Astrocyte of the spinal cord (primary cell): ENCODE data around the gene HYCC1.

Experiments used
- DNase-seq: peaks from one replicate; pipeline ENCODE4 v3.0.0; 2011; ENCODE audit warnings: low read depth, low spot score
- H3K4me3 ChIP-seq: 2 replicates; pipeline ENCODE4 v1.5.1; 2011; ENCODE audit warnings: low read depth, mild to moderate bottlenecking, low read length, moderate library complexity
- in situ Hi-C: cut with HindIII; loops from 2 replicates; pipeline ENCODE4 v1.10.0; 2017; ENCODE audit warnings: low sequenced_read_pairs
- TF ChIP-seq, protein P1 (sequence below): IDR thresholded peaks from 2 replicates; pipeline ENCODE4 v1.5.1; 2012; ENCODE audit warnings: low read depth, mild to moderate bottlenecking, low read length, inconsistent platforms

Gene HYCC1

DNA sequence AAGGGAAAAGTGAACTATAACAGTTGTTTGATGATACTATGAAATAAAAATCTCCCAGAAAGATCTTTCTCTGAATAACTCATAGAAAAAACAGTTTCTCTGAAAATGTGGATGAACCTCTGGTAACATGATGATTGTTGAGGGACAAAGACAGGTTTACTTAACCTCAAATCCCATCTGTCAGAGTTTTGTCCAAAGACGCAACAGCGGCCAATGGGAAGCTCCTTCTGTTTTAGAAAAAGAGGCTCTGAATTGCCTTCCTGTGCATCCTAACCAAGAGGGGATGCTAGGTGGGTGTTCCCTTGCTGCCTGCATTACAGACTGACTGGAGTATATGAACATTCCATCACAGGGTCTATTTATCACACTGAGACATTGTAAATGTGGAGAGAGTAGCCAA, 8.9 kb upstream of the HYCC1 start:
- TF ChIP-seq, protein P1, sequence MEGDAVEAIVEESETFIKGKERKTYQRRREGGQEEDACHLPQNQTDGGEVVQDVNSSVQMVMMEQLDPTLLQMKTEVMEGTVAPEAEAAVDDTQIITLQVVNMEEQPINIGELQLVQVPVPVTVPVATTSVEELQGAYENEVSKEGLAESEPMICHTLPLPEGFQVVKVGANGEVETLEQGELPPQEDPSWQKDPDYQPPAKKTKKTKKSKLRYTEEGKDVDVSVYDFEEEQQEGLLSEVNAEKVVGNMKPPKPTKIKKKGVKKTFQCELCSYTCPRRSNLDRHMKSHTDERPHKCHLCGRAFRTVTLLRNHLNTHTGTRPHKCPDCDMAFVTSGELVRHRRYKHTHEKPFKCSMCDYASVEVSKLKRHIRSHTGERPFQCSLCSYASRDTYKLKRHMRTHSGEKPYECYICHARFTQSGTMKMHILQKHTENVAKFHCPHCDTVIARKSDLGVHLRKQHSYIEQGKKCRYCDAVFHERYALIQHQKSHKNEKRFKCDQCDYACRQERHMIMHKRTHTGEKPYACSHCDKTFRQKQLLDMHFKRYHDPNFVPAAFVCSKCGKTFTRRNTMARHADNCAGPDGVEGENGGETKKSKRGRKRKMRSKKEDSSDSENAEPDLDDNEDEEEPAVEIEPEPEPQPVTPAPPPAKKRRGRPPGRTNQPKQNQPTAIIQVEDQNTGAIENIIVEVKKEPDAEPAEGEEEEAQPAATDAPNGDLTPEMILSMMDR: no peak
- DNase-seq: no peak
- in situ Hi-C loops: no loop called here
- H3K4me3 ChIP-seq: no peak overlapping the region

DNA sequence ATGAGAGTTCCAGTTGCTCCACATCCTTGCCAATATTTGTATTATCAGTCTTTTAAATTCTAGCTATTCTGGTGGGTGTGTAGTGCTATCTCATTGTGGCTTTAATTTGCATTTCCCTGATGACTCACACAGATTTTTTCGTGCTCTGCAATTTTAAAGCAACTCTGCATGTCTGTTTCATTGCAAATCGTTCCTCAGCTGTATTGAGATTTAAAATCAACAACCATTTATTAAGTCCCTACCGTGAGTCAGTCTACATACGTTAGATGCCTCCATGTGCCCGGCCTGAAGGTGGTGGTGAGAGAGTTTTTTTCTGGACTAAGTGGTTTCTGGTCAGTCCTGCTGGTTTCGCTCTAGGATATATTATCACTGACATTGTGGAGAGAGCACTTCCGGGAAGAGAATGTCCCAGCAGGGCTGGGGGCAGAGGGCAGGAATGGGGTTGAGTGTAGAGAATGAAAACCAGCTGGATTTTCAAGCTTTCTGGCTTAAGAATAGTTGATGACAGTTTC, 8.4 kb upstream of the HYCC1 start:
- TF ChIP-seq, protein P1: no peak
- in situ Hi-C loops: no loop called here
- peak; percentile 91 for DNase-seq
- no peak overlapping the region for H3K4me3 ChIP-seq

DNA sequence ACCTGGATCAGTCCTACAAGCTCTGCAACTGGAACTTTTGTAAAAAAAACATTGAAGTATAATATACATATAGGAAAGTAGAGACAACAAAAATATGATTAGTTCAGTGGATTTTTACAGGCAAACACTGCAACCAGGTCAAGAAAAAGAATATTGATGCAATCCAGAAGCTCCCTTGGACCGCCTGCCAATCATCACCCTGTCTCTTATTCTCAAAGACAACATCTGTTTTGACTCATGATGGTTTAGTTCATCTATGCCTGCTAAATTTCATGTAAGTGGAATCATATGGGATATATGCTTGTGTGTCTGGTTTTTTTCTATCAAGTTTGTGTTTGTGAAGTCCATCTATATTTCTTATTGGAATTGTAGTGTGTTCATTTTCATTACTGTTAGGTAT, 7.7 kb upstream of the HYCC1 start:
- in situ Hi-C loops: no loop called here
- no peak for DNase-seq
- TF ChIP-seq, protein P1: no peak
- no peak overlapping the region for H3K4me3 ChIP-seq

DNA sequence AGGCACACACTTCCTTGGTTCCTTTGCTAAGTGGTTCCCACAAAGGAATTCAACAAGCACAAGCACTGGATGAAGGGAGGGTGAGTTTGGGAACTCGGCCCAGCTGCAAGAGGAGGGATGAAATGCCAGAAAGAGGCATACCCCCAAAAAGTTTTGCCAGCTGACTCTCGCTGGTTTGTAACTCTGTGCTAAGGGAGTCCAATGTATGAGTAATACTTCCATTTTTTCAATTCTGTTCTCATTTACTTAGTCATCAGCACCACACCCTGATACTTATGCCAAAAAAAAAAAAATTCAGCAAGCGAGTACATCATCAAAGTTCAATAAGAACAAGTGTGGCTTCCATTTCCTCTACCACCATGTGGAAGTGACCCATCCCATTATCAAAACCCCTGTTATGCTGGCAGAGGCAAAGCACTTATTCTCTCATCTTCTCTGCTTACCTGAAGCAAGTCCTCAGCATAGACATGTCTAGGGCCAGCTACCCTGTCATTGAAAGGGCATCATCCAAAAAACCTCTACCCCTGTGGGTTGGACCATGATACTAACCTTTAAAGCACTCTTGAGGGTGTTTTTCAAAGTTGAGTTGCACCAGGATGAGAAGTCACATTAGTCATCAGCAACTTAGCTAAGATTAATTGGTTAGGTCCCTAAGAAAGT, 6.9 kb upstream of the HYCC1 start:
- in situ Hi-C loops: no loop called here
- peak; percentile 87 for DNase-seq
- H3K4me3 ChIP-seq: no peak overlapping the region
- TF ChIP-seq, protein P1: no peak

DNA sequence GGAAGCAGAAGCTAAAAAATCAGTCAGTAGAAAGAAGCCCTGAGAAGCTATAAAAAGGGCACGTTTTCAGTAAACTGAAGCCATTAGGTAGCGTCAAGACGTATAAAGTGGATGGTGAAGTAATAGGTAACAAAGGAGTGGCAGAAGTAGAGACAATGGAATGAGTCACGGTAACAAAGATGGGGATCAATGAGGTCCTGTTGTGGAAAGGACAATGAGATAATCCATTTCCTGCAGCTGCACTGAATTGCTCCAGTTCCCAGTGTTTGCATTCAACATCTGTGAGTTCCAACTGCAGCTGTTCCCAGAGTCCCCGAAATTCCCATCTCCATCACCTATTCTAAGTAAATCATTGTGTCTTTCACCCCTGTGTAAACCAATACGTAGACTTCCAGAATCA, 4.8 kb upstream of the HYCC1 start:
- no peak overlapping the region for H3K4me3 ChIP-seq
- TF ChIP-seq, protein P1: no peak
- no peak for DNase-seq
- in situ Hi-C loops: no loop called here

DNA sequence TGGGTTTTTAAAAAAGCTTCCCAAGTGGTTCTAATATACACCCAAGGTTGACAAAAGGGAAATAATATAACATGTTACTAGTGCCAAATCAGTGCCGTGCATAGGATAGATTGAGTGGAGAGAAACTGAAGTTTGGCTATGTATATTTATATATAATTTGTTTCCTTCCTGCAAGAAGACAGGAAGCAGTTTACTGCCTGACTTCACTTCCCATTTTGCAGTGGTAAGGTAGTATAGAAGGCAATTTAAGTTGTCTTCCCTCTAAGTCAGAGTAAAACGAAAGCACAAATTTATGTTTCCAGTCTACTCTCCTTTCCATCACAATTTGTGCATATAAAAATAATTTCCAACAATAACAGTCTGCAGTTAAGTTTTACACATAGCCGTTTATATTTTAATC, 3.4 kb upstream of the HYCC1 start:
- DNase-seq: no peak
- TF ChIP-seq, protein P1: no peak
- no peak overlapping the region for H3K4me3 ChIP-seq
- in situ Hi-C loops: no loop called here
